IPS-18c (cell line): ENCODE data around the gene HOXB9.

Source experiments
- H3K4me3 ChIP-seq: 2 replicates; pipeline ENCODE4 v1.7.0; 2013; ENCODE audit warnings: low read depth, mild to moderate bottlenecking, low read length, moderate library complexity; ENCODE audit not compliant: insufficient read depth
- H3K9me3 ChIP-seq: one replicate; pipeline ENCODE4 v1.6.1; 2013; ENCODE audit warnings: mild to moderate bottlenecking, low read length, moderate library complexity; ENCODE audit not compliant: control insufficient read depth, insufficient read depth

The HOXB9 gene

GRCh38 chr17:48629411-48629759 lies 3.2 kb upstream of the HOXB9 start:
- no peak overlapping the region for H3K4me3 ChIP-seq
- H3K9me3 ChIP-seq: peaks cover 2% of the 10 kb centered on the region

- Histone ChIP-seq H3K4me3 (no peak overlapping the region), H3K9me3 (peaks cover 2% of the 10 kb centered on the region)
Observed at GRCh38 chr17:48628649-48629410, 2.7 kb upstream of the HOXB9 start.

GRCh38 chr17:48627623-48628521 lies 1.7 kb upstream of the HOXB9 start:
- Histone ChIP-seq H3K4me3 (no peak overlapping the region), H3K9me3 (peaks cover 2% of the 10 kb centered on the region)

- no peak overlapping the region; the same call in 1 of the 2 replicates for H3K4me3 ChIP-seq
- H3K9me3 ChIP-seq: peaks cover 2% of the 10 kb centered on the region
Observed at GRCh38 chr17:48627118-48627597, 1.0 kb upstream of the HOXB9 start.

GRCh38 chr17:48625495-48626244 lies 488 bp downstream of the HOXB9 start:
- peaks cover 5% of the 10 kb centered on the region for H3K9me3 ChIP-seq
- peak overlapping the region; percentile 40 for H3K4me3 ChIP-seq

GRCh38 chr17:48624544-48625494 lies 1.3 kb downstream of the HOXB9 start:
- Histone ChIP-seq H3K4me3 (peak overlapping the region; percentile 40), H3K9me3 (peaks cover 5% of the 10 kb centered on the region)

- H3K4me3 ChIP-seq: no peak overlapping the region
Observed at GRCh38 chr17:48624118-48624517, 2.0 kb downstream of the HOXB9 start.

GRCh38 chr17:48623583-48623982 lies 2.6 kb downstream of the HOXB9 start:
- Histone ChIP-seq H3K4me3 (no peak overlapping the region), H3K9me3 (peaks cover 5% of the 10 kb centered on the region)

More at GRCh38 chr17:48624118-48624517, 2.0 kb downstream of the HOXB9 start:
- peaks cover 5% of the 10 kb centered on the region for H3K9me3 ChIP-seq

- H3K9me3 ChIP-seq: peaks cover 5% of the 10 kb centered on the region
- no peak overlapping the region for H3K4me3 ChIP-seq
Observed at GRCh38 chr17:48622857-48623256, 3.3 kb downstream of the HOXB9 start.

GRCh38 chr17:48621410-48622392 lies 4.5 kb downstream of the HOXB9 start:
- peaks cover 5% of the 10 kb centered on the region for H3K9me3 ChIP-seq
- H3K4me3 ChIP-seq: no peak overlapping the region

- no peak overlapping the region for H3K4me3 ChIP-seq
- peaks cover 4% of the 10 kb centered on the region for H3K9me3 ChIP-seq
Observed at GRCh38 chr17:48620461-48621139, 5.6 kb downstream of the HOXB9 start.

GRCh38 chr17:48619826-48620449 lies 6.2 kb downstream of the HOXB9 start:
- Histone ChIP-seq H3K4me3 (no peak overlapping the region), H3K9me3 (peaks cover 3% of the 10 kb centered on the region)

GRCh38 chr17:48618256-48618896 lies 7.8 kb downstream of the HOXB9 start:
- Histone ChIP-seq H3K4me3 (no peak overlapping the region), H3K9me3 (peaks cover 3% of the 10 kb centered on the region)
